Esophagus muscularis mucosa (tissue), 3 donors: ENCODE data around the gene CNTLN.

Source experiments
- EP300 ChIP-seq: sonication (generic); formaldehyde crosslinking; IDR thresholded peaks from one replicate; pipeline ENCODE4 v1.6.1; 2017; ENCODE audit warnings: antibody characterized with exemption
- TF ChIP-seq, protein P1 (sequence below), 3 experiments: fragments of 200-600 bp in 2 of 3; fragments of 450-650 bp in 1 of 3; sonication (generic) in 2 of 3; IDR thresholded peaks; one replicate each; pipeline ENCODE4 v1.5.1; 2017 to 2019; ENCODE audit warnings: antibody characterized with exemption in 3 of 3, mild to moderate bottlenecking in 2 of 3, moderate library complexity in 1 of 3

DNA sequence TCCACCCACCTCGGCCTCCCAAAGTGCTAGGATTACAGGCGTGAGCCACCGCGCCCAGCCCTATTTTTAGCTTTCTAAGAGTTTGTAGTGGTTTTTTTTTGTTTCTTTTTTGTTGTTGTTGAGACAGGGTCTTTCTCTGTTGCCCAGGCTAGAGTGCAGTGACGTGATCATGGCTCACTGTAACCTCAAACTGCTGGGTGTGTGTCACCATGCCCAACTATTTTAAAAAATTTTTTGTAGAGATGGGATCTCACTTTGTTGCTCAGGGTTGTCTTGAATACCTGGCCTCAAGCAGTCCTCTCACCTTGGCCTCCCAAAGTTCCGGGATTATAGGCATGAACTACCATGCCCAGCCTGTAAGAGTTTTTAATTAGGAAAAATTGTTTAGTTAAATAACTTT lies 298.7 kb downstream of the CNTLN start:
- TF ChIP-seq, protein P1, sequence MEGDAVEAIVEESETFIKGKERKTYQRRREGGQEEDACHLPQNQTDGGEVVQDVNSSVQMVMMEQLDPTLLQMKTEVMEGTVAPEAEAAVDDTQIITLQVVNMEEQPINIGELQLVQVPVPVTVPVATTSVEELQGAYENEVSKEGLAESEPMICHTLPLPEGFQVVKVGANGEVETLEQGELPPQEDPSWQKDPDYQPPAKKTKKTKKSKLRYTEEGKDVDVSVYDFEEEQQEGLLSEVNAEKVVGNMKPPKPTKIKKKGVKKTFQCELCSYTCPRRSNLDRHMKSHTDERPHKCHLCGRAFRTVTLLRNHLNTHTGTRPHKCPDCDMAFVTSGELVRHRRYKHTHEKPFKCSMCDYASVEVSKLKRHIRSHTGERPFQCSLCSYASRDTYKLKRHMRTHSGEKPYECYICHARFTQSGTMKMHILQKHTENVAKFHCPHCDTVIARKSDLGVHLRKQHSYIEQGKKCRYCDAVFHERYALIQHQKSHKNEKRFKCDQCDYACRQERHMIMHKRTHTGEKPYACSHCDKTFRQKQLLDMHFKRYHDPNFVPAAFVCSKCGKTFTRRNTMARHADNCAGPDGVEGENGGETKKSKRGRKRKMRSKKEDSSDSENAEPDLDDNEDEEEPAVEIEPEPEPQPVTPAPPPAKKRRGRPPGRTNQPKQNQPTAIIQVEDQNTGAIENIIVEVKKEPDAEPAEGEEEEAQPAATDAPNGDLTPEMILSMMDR (IDR thresholded peaks at IDR 0.05), result no peak
- TF ChIP-seq EP300, result no peak
